HG03066 (cell line): ENCODE results near the gene LTA.
"Not testable (repeated sequence)": the region's sequence is repeated elsewhere in the genome, so short reads cannot be mapped to it uniquely, and the experiment has no call there.

Experiments
- ATAC-seq: cut with Tn5 transposase; IDR thresholded peaks from one replicate; pipeline ENCODE4 v1.9.1; 2021; ENCODE audit warnings: low read depth; ENCODE audit not compliant: unreplicated experiment

Gene LTA

GRCh38 chr6:31586008-31586407, 13.9 kb downstream of the LTA start, which contains the start of gene LST1:
TSS of gene LST1 (plus strand) at chr6:31586277. CDS start at chr6:31587300, 1,023 bp downstream.
- ATAC-seq: no peak

- no peak for ATAC-seq
These were observed 14.7 kb downstream of the LTA start for GRCh38 chr6:31586599-31587281.

- no peak for ATAC-seq
These were observed 16.0 kb downstream of the LTA start for GRCh38 chr6:31587791-31588777.

GRCh38 chr6:31588871-31589650, 17.0 kb downstream of the LTA start:
- ATAC-seq: no peak

GRCh38 chr6:31590691-31591090, 18.6 kb downstream of the LTA start:
- not testable (repeated sequence) for ATAC-seq

- ATAC-seq: no peak
These were observed 20.3 kb downstream of the LTA start for GRCh38 chr6:31592396-31592771.

GRCh38 chr6:31597006-31597405, 24.9 kb downstream of the LTA start:
- ATAC-seq: no peak

GRCh38 chr6:31607317-31607716, 35.2 kb downstream of the LTA start:
- no peak for ATAC-seq

- no peak for ATAC-seq
These were observed 37.7 kb downstream of the LTA start for GRCh38 chr6:31609519-31610406.

- no peak for ATAC-seq
These were observed 38.9 kb downstream of the LTA start for GRCh38 chr6:31610968-31611367.

- ATAC-seq: no peak
These were observed 42.1 kb downstream of the LTA start for GRCh38 chr6:31614075-31614619.

GRCh38 chr6:31614684-31615578, 42.8 kb downstream of the LTA start, which contains the start of gene AIF1:
TSS of gene AIF1 (plus strand) at chr6:31615234. CDS start at chr6:31615330, 96 bp downstream.
- no peak for ATAC-seq

- no peak for ATAC-seq
These were observed 43.7 kb downstream of the LTA start for GRCh38 chr6:31615748-31616147.

- no peak for ATAC-seq
These were observed 44.9 kb downstream of the LTA start for GRCh38 chr6:31617010-31617409.

GRCh38 chr6:31619805-31620585, 47.9 kb downstream of the LTA start:
- peak; percentile 83 for ATAC-seq

- ATAC-seq: peak; percentile 34
These were observed 48.7 kb downstream of the LTA start, which contains the start of gene PRRC2A for GRCh38 chr6:31620586-31621319. TSS of gene PRRC2A (plus strand) at chr6:31620715. CDS start at chr6:31622790, 2,075 bp downstream.
